ENCODE data around the gene RNF146. TPM values are rescaled to one million over a fixed set of nuclear protein-coding genes. Genes with fewer than 3 reads are reported as not detected.

The RNF146 gene
- total and polyA plus RNA-seq, 9 of the 15 experiments (the other 6 are each of a cell fraction or from before 2014, with no cell fraction given) = 8.4 to 30.5 (median 17.5) TPM

DNA sequence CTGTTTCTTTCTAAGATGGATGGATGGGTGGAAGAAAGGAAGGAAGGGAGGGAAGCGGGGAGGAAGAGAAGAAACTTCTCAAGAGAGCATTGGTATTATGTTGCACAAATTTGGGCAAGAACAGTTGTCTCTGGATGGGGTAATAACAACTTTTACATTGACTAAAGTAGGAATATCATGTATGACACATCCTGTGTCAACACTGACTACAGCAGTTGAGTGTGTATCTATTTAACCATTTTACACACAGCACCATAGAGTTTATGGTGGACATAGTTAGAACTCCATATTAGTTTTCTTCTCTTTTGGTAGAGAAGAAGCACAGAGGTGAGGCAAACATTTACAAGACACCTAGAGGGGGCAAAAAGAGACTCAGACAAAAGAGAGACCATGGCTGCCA is 44.2 kb upstream of the RNF146 start (continued):
- TF ChIP-seq MAFK (IDR thresholded peaks at IDR 0.05; ENCODE audit: low read length) = no peak

- DNase-seq (ENCODE audit: extremely low read depth in 1 of 4, low spot score in 3 of 4) (no peak), ATAC-seq (no peak), FAIRE-seq (no peak)
- WGBS (ENCODE audit: insufficient coverage, low coverage, missing lambda C conversion rate) = 0% methylated on average over 1 of the region's 1 CpG
- H3K4me1 ChIP-seq (replicated peaks in 1 of 2; ENCODE audit: control insufficient read depth in 2 of 2, insufficient read depth in 2 of 2, low read length in 2 of 2) = no peaks in the 10 kb centered on the region
- H3K79me2 ChIP-seq (ENCODE audit: control insufficient read depth, insufficient read depth, low read length) = no peaks in the 10 kb centered on the region
- H3K27ac ChIP-seq (ENCODE audit: extremely low read depth, low read depth, low read length) = no peak overlapping the region
- BruUV-seq (replicated peaks) = no TSS peak
- no peaks in the 10 kb centered on the region for H3K9me1 ChIP-seq (ENCODE audit: control insufficient read depth, insufficient read depth, low read length)
- H3K9me3 ChIP-seq (replicated peaks; ENCODE audit: control insufficient read depth, insufficient read depth, low read depth, low read length) = no peaks in the 10 kb centered on the region
- H3K36me3 ChIP-seq (ENCODE audit: control insufficient read depth, insufficient read depth, low read length) = no peaks in the 10 kb centered on the region
- H3K4me2 ChIP-seq (ENCODE audit: insufficient read depth, low read length) = no peak overlapping the region
- no peaks in the 10 kb centered on the region for H4K20me1 ChIP-seq (replicated peaks; ENCODE audit: control insufficient read depth, insufficient read depth, low read length)
- intact Hi-C loops (cut with micrococcal nuclease) = no loop called here
- POLR2A ChIA-PET = no interaction called here
- in situ Hi-C loops (cut with MboI) = no loop called here
- H2AFZ ChIP-seq (ENCODE audit: low read depth, low read length) = no peak overlapping the region
- H3K9ac ChIP-seq (ENCODE audit: insufficient read depth in 1 of 2, low read depth in 2 of 2, low read length in 2 of 2) = no peak overlapping the region
- H3K4me3 ChIP-seq = no peak overlapping the region
- H3K27me3 ChIP-seq (ENCODE audit: control insufficient read depth in 2 of 2, insufficient read depth in 2 of 2, low read length in 2 of 2) = no peaks in the 10 kb centered on the region
- CTCF ChIA-PET (ENCODE audit: low intra/inter-chr PET ratio) = no interaction called here
- TF ChIP-seq, protein P1, sequence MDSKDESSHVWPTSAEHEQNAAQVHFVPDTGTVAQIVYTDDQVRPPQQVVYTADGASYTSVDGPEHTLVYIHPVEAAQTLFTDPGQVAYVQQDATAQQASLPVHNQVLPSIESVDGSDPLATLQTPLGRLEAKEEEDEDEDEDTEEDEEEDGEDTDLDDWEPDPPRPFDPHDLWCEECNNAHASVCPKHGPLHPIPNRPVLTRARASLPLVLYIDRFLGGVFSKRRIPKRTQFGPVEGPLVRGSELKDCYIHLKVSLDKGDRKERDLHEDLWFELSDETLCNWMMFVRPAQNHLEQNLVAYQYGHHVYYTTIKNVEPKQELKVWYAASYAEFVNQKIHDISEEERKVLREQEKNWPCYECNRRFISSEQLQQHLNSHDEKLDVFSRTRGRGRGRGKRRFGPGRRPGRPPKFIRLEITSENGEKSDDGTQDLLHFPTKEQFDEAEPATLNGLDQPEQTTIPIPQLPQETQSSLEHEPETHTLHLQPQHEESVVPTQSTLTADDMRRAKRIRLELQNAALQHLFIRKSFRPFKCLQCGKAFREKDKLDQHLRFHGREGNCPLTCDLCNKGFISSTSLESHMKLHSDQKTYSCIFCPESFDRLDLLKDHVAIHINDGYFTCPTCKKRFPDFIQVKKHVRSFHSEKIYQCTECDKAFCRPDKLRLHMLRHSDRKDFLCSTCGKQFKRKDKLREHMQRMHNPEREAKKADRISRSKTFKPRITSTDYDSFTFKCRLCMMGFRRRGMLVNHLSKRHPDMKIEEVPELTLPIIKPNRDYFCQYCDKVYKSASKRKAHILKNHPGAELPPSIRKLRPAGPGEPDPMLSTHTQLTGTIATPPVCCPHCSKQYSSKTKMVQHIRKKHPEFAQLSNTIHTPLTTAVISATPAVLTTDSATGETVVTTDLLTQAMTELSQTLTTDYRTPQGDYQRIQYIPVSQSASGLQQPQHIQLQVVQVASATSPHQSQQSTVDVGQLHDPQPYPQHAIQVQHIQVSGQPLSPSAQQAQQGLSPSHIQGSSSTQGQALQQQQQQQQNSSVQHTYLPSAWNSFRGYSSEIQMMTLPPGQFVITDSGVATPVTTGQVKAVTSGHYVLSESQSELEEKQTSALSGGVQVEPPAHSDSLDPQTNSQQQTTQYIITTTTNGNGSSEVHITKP (IDR thresholded peaks at IDR 0.05; ENCODE audit: partially characterized antibody) = no peak
- TF ChIP-seq ZNF23 (CRISPR knock-in tag; IDR thresholded peaks at IDR 0.05) (no peak), HLTF (IDR thresholded peaks at IDR 0.05) (no peak), PTRF (tag; IDR thresholded peaks at IDR 0.05) (no peak), ZNF121 (CRISPR knock-in tag; conservative IDR thresholded peaks at IDR 0.05) (no peak), POLR2B (IDR thresholded peaks at IDR 0.05; ENCODE audit: low read depth, partially characterized antibody) (no peak), ZBTB49 (CRISPR knock-in tag; IDR thresholded peaks at IDR 0.05; ENCODE audit: borderline replicate concordance) (no peak), ZNF780A (CRISPR knock-in tag; IDR thresholded peaks at IDR 0.05) (no peak), ZNF79 (CRISPR knock-in tag; IDR thresholded peaks at IDR 0.05; ENCODE audit: low read depth) (no peak)
- TF ChIP-seq, protein P2, sequence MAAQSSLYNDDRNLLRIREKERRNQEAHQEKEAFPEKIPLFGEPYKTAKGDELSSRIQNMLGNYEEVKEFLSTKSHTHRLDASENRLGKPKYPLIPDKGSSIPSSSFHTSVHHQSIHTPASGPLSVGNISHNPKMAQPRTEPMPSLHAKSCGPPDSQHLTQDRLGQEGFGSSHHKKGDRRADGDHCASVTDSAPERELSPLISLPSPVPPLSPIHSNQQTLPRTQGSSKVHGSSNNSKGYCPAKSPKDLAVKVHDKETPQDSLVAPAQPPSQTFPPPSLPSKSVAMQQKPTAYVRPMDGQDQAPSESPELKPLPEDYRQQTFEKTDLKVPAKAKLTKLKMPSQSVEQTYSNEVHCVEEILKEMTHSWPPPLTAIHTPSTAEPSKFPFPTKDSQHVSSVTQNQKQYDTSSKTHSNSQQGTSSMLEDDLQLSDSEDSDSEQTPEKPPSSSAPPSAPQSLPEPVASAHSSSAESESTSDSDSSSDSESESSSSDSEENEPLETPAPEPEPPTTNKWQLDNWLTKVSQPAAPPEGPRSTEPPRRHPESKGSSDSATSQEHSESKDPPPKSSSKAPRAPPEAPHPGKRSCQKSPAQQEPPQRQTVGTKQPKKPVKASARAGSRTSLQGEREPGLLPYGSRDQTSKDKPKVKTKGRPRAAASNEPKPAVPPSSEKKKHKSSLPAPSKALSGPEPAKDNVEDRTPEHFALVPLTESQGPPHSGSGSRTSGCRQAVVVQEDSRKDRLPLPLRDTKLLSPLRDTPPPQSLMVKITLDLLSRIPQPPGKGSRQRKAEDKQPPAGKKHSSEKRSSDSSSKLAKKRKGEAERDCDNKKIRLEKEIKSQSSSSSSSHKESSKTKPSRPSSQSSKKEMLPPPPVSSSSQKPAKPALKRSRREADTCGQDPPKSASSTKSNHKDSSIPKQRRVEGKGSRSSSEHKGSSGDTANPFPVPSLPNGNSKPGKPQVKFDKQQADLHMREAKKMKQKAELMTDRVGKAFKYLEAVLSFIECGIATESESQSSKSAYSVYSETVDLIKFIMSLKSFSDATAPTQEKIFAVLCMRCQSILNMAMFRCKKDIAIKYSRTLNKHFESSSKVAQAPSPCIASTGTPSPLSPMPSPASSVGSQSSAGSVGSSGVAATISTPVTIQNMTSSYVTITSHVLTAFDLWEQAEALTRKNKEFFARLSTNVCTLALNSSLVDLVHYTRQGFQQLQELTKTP (IDR thresholded peaks at IDR 0.05; ENCODE audit: low read depth in 1 of 2, partially characterized antibody in 2 of 2) = no peak
Observed at GRCh38 chr6:127225497-127225896, 41.2 kb upstream of the RNF146 start.
